ENCODE data around the gene MSH6.

- no peak for TF ChIP-seq CTCF (IDR thresholded peaks at IDR 0.05)
- no peak for TF ChIP-seq POLR2A (IDR thresholded peaks at IDR 0.05)
These were observed 774 bp downstream of the MSH6 start for GRCh38 chr2:47783486-47784351.

All from adrenal gland (tissue), 5 donors.